Prostate gland (tissue), 2 donors: ENCODE measurements around the gene STARD10. TPM values are rescaled to one million over a fixed set of nuclear protein-coding genes. Genes with fewer than 3 reads are reported as not detected.
A peak's percentile ranks its signal among the peaks of the same experiment; 100 is the strongest.

Experiments used
- DNase-seq: peaks from one replicate; pipeline ENCODE4 v3.0.0-alpha.2; 2019; ENCODE audit warnings: low spot score
- H3K27ac ChIP-seq, 2 donors: fragments of 200-600 bp; sonication (generic); 2 replicates each; pipeline ENCODE4 v1.5.1; 2017 to 2019
- H3K27me3 ChIP-seq: fragments of 200-600 bp; sonication (generic); replicated peaks from 2 replicates; pipeline ENCODE4 v1.5.1; 2019; ENCODE audit not compliant: insufficient read depth
- H3K36me3 ChIP-seq, 2 donors: fragments of 200-600 bp; sonication (generic); 1 replicate in 1 of 2; 2 replicates in 1 of 2; pipeline versions ENCODE4 v1.5.1 to v1.8.1; 2017 to 2019
- H3K4me1 ChIP-seq: fragments of 200-600 bp; sonication (generic); replicated peaks from 2 replicates; pipeline ENCODE4 v1.5.1; 2019
- H3K4me3 ChIP-seq, 2 donors: fragments of 200-600 bp; sonication (generic); 2 replicates each; pipeline ENCODE4 v1.5.1; 2017 to 2019
- H3K9me3 ChIP-seq: fragments of 200-600 bp; sonication (generic); 2 replicates; pipeline ENCODE4 v1.5.1; 2017
- CTCF ChIP-seq, 4 experiments: fragments of 200-600 bp in 2 of 4; fragments of 450-650 bp in 2 of 4; sonication (generic) in 2 of 4; IDR thresholded peaks; 1 replicate in 3 of 4; 2 replicates in 1 of 4; pipeline ENCODE4 v1.5.1; 2016 to 2019; ENCODE audit warnings: antibody characterized with exemption in 4 of 4, mild to moderate bottlenecking in 2 of 4, moderate library complexity in 2 of 4
- POLR2A ChIP-seq: fragments of 450-650 bp; IDR thresholded peaks from one replicate; pipeline ENCODE4 v1.6.1; 2016; ENCODE audit warnings: antibody characterized with exemption, mild to moderate bottlenecking
- POLR2AphosphoS5 ChIP-seq: sonication (generic); formaldehyde crosslinking; IDR thresholded peaks from one replicate; pipeline ENCODE4 v1.6.1; 2017; ENCODE audit warnings: antibody characterized with exemption
- WGBS: methylation state at CpG from one replicate; pipeline ENCODE4 v1.1.5; 2018; 5-methylcytosine and 5-hydroxymethylcytosine counted together
- intact Hi-C: fragments of 100-400 bp; cut with DNase I; formaldehyde crosslinking; loops from one replicate; pipeline ENCODE4 v1.14.2; 2022
- total RNA-seq, 2 donors: library from RNA; depleted of rRNA; stranded (reverse); fragments of >200 nt; gene quantifications; one replicate each; pipeline ENCODE4 v1.1.0, GENCODE V29; 2016

The STARD10 gene
- total RNA-seq, 2 donors from 2014 or later, result 132 to 208 TPM

GRCh38 chr11:72726266-72727220 is 67.3 kb downstream of the STARD10 start:
- intact Hi-C loops, result no loop called here
- Histone ChIP-seq H3K27me3 (no peaks in the 10 kb centered on the region), H3K27ac (no peak overlapping the region), H3K9me3 (no peaks in the 10 kb centered on the region), H3K4me3 (no peak overlapping the region), H3K4me1 (peaks cover 3% of the 10 kb centered on the region), H3K36me3 (no peaks in the 10 kb centered on the region)
- no peak for TF ChIP-seq POLR2A
- no peak for TF ChIP-seq CTCF (IDR thresholded peaks at IDR 0.05)
- no peak for TF ChIP-seq POLR2AphosphoS5
- 92% methylated on average over 40 of the region's 40 CpGs for WGBS
- no peak for DNase-seq

GRCh38 chr11:72725724-72726028 is 68.2 kb downstream of the STARD10 start:
- intact Hi-C loops, result loop anchor here (1.0 to 2.0 kb wide), 2 partner anchors 68 to 451 kb away; no protein-coding TSS in a partner anchor
- Histone ChIP-seq H3K4me3 (no peak overlapping the region), H3K4me1 (peaks cover 3% of the 10 kb centered on the region), H3K27ac (peak overlapping the region; percentile 28 to 33), H3K27me3 (no peaks in the 10 kb centered on the region), H3K9me3 (no peaks in the 10 kb centered on the region), H3K36me3 (no peaks in the 10 kb centered on the region)
- no peak for DNase-seq
- no peak for TF ChIP-seq POLR2AphosphoS5
- WGBS, result 85% methylated on average over 4 of the region's 4 CpGs

- Histone ChIP-seq H3K9me3 (no peaks in the 10 kb centered on the region), H3K27ac (peak overlapping the region; percentile 28 to 33), H3K27me3 (no peaks in the 10 kb centered on the region), H3K4me3 (no peak overlapping the region), H3K36me3 (no peaks in the 10 kb centered on the region), H3K4me1 (peaks cover 4% of the 10 kb centered on the region)
- peak; percentile 75 for DNase-seq
- TF ChIP-seq POLR2A, result no peak
- peak; percentile 69 to 92 (median 88) for TF ChIP-seq CTCF (IDR thresholded peaks at IDR 0.05)
- TF ChIP-seq POLR2AphosphoS5, result peak; percentile 57
- WGBS, result 50% methylated on average over 9 of the region's 9 CpGs
- intact Hi-C loops, result loop anchor here (1.0 to 5.0 kb wide), 3 partner anchors 68 to 452 kb away; partner anchors contain the start of gene ATG16L2
Measured at GRCh38 chr11:72724851-72725723, 68.8 kb downstream of the STARD10 start.

GRCh38 chr11:72724021-72724551 is 69.8 kb downstream of the STARD10 start:
- Histone ChIP-seq H3K4me1 (peaks cover 10% of the 10 kb centered on the region), H3K27ac (no peak overlapping the region), H3K36me3 (no peaks in the 10 kb centered on the region), H3K27me3 (no peaks in the 10 kb centered on the region), H3K4me3 (no peak overlapping the region), H3K9me3 (no peaks in the 10 kb centered on the region)
- no peak for TF ChIP-seq CTCF (IDR thresholded peaks at IDR 0.05)
- no peak for TF ChIP-seq POLR2AphosphoS5
- TF ChIP-seq POLR2A, result no peak
- WGBS, result 80% methylated on average over 5 of the region's 5 CpGs
- intact Hi-C loops, result loop anchor here (2.0 to 5.0 kb wide), 2 partner anchors 88 to 453 kb away; partner anchors contain the start of gene ATG16L2
- DNase-seq, result no peak

DNA sequence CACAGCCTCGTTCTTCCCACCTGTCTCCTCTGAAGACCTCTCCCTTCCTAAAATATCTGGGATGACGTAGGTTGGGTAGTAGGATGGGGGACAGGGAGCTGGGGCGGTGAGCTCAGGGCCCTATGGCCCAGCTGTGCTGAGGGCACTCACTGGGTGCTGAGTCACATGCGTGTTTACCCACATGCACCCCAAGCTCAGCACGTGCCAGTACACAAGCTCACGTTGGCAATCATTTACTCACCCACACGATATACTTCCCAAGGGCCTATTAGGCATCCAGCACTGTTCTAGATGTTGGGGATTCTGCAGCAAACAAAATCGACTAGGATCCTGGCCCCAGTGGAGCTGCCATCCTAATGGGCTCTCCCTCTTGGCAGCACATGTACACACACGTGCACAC is 70.3 kb downstream of the STARD10 start:
- intact Hi-C loops, result loop anchor here (5.0 kb wide), 1 partner anchor 89 kb away; the partner anchor contains the start of gene ATG16L2
- no peaks in the 10 kb centered on the region for H3K36me3 ChIP-seq
- H3K4me1 ChIP-seq, result peaks cover 10% of the 10 kb centered on the region
- TF ChIP-seq POLR2A (no peak), POLR2AphosphoS5 (no peak), CTCF (IDR thresholded peaks at IDR 0.05) (no peak)
- no peaks in the 10 kb centered on the region for H3K27me3 ChIP-seq
- H3K27ac ChIP-seq, result no peak overlapping the region
- DNase-seq, result no peak
- WGBS, result 82% methylated on average over 9 of the region's 9 CpGs
- no peaks in the 10 kb centered on the region for H3K9me3 ChIP-seq
- no peak overlapping the region for H3K4me3 ChIP-seq
